CD4-positive, alpha-beta T cell treated with Interleukin-21 for 1 hour (primary cell): ENCODE data around the gene CLCN4.
A peak's percentile ranks its signal among the peaks of the same experiment; 100 is the strongest.

Experiments
- DNase-seq: peaks from one replicate; pipeline ENCODE4 v3.0.0-alpha.2; 2020

Gene CLCN4

DNA sequence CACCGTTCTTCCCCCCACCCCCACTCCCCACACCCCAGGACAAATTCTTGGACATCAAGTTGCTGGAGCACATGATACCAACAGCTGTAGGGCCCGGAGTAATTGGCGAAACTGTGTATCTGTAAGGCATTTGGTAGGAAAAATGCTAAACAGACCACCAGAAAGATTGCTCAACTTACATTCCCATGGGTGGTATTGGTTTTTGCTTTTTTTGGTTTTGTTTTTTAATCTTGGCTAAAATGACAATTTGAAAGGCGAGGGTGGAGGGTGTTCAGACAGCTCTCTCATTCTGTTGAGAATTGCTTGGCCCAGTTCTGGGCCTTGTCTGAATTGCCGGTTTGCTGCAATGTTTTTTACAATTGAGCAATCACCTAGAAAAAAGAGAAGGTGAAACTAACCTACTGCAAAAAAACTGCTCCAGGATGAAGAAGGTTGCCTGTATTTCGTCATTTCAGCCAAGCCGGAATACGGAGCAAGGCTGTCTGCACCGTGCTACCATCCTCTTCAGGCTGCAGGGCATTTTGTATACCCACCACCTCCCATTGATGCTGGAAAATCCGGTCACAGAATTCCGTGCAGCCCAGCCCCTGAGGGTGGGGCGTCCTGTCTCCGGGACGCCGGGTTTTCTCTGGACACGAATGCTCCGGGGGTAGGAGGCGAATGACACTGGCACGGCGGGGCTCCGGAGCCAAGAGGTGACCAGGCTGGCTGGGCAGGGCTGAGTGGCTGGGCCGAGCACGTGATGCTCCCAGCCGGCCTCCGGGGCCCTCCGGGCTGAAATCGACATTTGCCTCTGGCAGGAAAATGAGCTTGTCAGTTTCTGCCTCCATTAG lies at the start of gene CLCN4:
Gene CLCN4 (plus strand): TSS at position 777 of the 833 bp plus-strand sequence. CDS start 28,058 bp downstream, outside the sequence.
- no peak for DNase-seq

GRCh38 chrX:10107483-10107882 lies 49.3 kb upstream of the CLCN4 start:
- DNase-seq = no peak

DNA sequence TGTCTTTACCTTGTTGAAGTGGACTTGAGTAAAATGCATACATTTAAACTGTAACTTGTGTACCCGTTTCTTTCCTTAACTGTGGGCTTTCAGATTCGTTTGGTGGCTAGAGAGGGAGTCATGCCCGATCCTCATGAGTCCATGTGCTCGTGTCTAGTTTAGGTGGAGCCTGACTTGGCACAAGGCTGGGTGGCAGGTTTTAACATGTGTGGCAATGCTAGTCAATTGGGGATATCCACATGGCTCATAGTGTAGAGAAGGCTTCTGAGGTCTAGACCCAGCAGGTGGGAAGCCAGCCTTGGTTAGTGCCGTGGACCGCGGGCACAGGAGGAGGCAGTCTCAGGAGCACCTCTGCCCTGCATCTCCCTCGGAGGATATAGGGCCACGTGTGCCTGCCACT lies 48.5 kb upstream of the CLCN4 start:
- no peak for DNase-seq

GRCh38 chrX:10109695-10110094 lies 47.1 kb upstream of the CLCN4 start:
- DNase-seq = no peak

GRCh38 chrX:10110316-10110935 lies 46.3 kb upstream of the CLCN4 start:
- DNase-seq = peak; percentile 19

DNA sequence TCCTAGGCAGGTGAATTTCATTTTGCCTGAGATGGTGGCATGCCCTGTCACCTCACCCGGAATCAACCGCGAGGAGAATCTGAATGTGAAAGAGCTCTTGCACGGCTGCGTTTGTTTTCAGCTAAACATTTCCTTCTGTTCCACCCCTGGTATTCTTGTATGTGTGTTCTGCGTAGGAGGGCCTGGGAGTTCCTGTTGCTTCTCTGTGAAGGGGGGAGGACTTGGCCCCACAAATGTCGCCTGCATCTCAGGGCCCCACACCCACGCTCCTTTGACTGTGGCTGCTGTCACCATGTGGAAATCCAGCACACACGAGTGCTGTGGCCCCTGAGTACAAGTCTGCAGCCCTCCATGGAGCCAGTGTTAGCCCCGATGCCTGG lies 45.8 kb upstream of the CLCN4 start:
- peak; percentile 74 for DNase-seq

DNA sequence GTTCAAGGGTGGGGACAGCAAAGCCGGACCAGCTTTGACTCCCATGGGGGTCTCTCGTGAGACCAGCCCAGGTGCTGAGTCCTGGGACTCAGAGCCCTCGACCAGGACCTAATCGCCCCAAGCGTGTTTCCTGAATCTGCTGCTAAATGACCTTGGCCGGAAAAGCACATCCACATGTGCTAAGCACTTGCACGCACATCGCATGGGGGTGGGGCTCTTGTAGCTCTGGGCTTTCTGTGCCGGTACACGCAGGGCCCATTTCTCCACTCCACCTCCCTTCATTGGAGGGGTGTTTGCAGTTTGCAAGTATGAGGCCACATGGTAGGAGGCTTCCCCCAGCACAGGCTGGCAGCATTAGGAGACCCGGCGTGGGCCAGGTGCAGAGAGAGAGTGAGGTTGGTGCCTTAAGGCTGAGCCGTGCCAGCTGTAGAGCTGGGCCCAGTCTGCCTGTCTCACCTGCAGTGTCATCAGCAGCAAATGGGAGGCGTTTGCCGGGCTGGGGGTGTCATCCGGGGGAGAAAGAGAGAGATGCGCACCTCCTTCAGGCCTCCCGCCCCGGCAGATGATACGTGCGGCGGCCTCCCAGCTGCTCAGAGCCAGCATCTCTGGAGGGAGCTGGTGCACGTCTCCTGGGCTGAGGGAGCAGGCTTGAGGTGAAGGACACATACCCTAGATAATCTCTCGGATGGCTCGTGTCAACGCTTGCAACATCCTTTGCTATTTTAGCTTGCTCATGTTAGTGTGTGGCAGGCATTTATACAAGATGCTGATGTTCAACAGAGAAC lies 45.2 kb upstream of the CLCN4 start:
- DNase-seq = peak; percentile 71

DNA sequence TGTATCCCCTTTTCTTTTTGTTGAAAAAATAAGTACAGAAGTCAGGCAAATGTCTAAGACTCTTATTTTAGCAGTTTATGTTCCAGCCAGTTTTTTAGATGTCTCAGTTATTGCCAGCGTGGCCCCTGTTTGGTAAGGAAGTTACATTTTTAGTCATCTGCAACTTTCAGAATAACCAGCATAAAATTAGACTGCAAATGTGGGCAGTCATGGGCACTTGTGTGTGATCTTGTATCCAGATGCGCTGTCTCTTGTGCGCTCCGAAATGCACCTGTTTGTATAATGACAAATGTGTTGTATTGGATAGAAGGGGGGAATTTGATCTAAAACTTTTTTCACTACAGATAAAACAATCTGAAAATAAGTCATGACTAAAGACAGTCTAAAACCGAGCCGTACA lies 44.3 kb upstream of the CLCN4 start:
- DNase-seq = no peak

GRCh38 chrX:10115082-10115481 lies 41.7 kb upstream of the CLCN4 start:
- DNase-seq = no peak

DNA sequence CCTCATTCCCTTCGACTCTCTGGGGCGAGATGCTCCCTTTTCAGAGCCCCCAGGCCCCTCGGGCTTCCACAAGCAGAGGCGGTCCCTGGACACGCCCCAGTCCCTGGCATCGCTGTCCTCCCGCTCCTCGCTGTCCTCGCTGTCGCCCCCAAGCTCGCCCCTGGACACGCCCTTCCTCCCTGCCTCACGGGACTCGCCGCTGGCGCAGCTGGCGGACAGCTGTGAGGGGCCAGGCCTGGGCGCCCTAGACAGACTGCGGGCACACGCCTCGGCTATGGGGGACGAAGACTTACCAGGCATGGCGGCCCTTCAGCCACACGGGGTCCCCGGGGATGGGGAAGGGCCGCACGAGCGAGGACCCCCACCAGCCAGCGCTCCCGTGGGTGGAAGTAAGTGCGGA lies 39.5 kb upstream of the CLCN4 start:
- no peak for DNase-seq

DNA sequence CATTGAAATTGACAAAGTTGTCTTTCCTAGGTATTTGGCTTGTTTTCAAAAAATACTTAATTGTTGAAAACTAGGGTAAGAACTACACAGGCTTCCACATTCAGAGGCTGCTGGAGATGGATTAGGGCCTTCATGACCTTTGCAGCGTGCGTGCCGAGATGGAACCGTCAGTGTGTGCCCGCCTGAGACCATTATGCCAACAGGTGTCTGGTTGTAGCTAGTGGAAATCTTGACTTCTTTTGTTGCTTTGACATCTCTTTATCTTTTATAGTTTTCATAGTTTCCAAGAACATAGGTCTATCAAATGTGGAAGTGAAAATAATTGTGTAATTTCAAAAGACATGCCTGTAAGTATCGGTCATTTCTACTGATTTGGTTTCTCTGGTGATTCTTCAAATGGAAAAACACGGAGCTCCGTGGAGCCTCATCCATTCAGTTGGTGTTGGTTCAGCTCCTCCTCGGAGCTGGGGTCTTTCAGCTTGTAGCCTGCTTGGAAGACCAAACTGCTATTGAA lies 38.9 kb upstream of the CLCN4 start:
- no peak for DNase-seq

DNA sequence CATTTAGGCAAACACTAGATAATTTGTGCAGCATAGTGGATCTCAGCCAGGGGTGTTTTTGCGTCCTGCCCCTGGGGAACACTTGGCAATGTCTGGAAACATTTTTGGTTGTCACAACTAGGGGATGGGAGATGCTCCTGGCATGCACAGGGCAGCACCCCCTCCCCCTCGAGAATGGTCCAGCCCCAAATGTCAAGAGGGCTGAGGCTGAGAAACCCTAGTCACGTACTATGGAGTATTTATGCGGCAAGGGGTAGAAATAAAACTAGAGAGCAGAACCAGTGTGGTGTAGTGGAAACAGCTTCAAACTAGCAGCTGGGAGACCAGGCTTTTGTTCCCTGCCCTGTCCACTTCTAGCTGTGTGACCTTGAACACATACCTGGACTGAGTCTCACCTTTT lies 38.2 kb upstream of the CLCN4 start:
- no peak for DNase-seq

GRCh38 chrX:10119399-10119990 lies 37.3 kb upstream of the CLCN4 start:
- DNase-seq = peak; percentile 79

GRCh38 chrX:10120331-10120730 lies 36.4 kb upstream of the CLCN4 start:
- no peak for DNase-seq

DNA sequence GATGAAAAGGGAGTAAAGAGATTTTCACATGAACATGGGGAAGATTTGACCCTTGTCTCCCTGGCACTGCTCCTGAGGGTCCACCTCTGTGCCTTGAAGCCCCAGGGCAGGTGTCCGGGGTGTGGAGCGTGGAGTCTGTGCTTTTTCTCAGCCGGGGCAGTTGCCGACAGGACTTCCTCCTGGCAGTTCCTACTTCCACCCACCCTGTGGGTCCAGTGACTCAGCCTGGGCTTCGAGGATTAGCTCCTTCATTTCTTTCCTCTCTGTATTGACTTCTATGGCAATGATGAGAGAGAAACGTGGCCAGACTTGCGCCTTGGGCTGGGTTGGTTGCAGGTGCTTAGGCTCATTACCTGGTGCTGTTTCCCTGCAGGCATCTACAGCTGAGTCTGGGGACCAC lies 35.9 kb upstream of the CLCN4 start:
- DNase-seq = no peak

GRCh38 chrX:10121787-10122186 lies 35.0 kb upstream of the CLCN4 start:
- DNase-seq = no peak

DNA sequence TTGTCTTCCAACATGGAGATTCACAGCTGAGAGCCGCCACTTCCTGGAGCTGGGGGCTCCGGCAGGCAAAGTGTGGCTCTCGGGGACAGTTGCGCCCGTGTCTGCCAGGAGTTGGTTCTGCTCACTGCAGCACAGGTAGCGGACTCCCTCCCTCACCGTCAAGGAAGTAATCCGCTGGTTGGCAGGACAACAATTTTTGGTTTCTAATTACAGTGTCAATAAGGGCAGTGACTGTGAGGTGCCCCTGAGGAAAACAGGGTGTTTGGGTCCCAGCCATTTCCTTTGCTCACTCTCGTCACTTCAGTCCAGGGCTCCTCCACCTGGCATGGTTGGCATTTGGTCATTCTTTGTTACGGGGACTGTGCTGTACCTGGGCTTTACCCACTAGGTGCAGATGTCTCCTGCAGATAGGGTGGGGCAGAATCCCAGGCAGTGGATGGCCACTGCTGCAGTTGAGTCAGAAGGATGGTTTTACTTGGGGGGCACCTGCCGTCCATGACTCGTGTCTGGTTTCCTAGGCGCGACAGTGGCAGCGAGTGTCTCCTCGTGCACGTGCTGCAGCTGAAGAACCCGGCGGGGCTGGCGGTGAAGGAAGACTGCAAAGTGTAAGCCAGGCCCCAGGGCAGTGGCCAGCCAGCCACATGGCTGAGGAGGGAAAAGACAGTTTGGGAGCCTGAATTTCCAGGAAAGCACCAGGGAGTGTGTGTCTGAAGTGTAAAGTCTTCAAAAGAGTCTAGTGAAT lies 32.1 kb upstream of the CLCN4 start:
- no peak for DNase-seq

DNA sequence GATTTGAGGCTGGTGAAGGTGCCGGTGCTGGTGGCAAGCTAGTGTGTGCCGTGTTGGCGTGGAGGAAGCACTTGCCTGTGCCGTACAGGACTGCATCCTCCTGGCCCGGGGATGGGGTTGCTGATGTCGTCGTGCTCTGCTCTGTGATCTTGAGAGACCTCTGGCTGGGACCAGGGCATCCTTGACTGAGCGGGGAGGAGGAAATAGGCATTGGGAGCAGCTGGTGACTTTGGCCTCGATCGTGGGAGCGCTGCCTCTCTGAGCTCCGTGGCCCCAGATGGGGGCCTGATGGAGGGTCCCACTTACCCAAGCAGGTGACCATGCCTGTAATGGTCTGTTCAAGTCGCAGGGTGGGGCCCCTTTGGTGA lies 31.5 kb upstream of the CLCN4 start:
- DNase-seq = no peak

GRCh38 chrX:10126044-10126443 lies 30.7 kb upstream of the CLCN4 start:
- DNase-seq = no peak

- no peak for DNase-seq
These were observed 29.9 kb upstream of the CLCN4 start for GRCh38 chrX:10126834-10127233.

- DNase-seq = no peak
These were observed 28.4 kb upstream of the CLCN4 start for GRCh38 chrX:10128386-10128785.

DNA sequence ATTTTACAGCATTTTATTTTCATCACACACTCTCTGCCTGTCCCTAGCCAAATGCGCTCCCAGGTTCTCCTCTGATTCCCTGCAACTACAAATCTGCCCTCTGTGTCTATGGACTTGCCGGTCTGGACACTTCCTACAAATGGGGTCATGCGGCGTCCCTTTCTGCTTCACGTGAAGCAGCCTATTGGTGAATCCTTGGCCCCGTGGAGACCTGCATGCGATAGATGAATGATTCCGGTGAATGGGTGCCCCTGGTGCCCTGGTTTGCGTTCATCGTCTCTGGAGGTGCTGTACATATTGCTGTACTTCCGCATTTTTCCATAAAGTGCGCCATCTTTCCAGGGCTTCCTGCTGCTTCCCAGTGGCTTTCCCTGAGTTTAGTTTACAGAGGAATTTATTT lies 27.5 kb upstream of the CLCN4 start:
- DNase-seq = no peak

GRCh38 chrX:10130354-10130753 lies 26.4 kb upstream of the CLCN4 start:
- no peak for DNase-seq
